IMR-90 (cell line): ENCODE measurements around the gene IGF1R. TPM values are rescaled to one million over a fixed set of nuclear protein-coding genes. Genes with fewer than 3 reads are reported as not detected.

Experiments
- ATAC-seq: fragments of 200-7000 bp; cut with Tn5 transposase; 2 replicates; pipeline ENCODE4 v1.9.1; 2020; ENCODE audit warnings: low read depth, mild to moderate bottlenecking, moderate library complexity
- BruUV-seq: library from RNA; stranded (reverse); fragments of 400-500 nt; replicated peaks from 2 replicates; lab custom pipeline; 2021; lab: Mats Ljungman, UMichigan
- CTCF ChIA-PET: fragments of 300-600 bp; formaldehyde crosslinking; extraction: SDS; loops from one replicate; lab custom pipeline; 2021; ENCODE audit warnings: antibody characterized with exemption; lab: Yijun Ruan, JAX
- POLR2A ChIA-PET: fragments of 300-600 bp; sonication (Branson Sonifier 250); formaldehyde crosslinking; loops from one replicate; lab custom pipeline; 2022; ENCODE audit warnings: antibody characterized with exemption; ENCODE audit not compliant: unreplicated experiment; lab: Charles Lee
- DNase-seq: peaks from one replicate; pipeline ENCODE4 v3.0.0; 2013
- H2AFZ ChIP-seq: replicated peaks from 2 replicates; pipeline ENCODE3; 2013; ENCODE audit warnings: low read length, mild to moderate bottlenecking; ENCODE audit not compliant: poor library complexity
- H2AK5ac ChIP-seq: 2 replicates; pipeline ENCODE4 v1.6.1; 2013; ENCODE audit warnings: low read depth, low read length, inconsistent platforms
- H2AK9ac ChIP-seq: replicated peaks from 2 replicates; pipeline ENCODE3; 2013; ENCODE audit warnings: mild to moderate bottlenecking, low read depth, low read length, moderate library complexity; ENCODE audit not compliant: poor library complexity
- H2BK120ac ChIP-seq: 2 replicates; pipeline ENCODE4 v1.6.1; 2013; ENCODE audit warnings: low read depth, low read length, inconsistent platforms
- H2BK15ac ChIP-seq: 3 replicates; pipeline ENCODE4 v1.6.1; 2013; ENCODE audit warnings: low read depth, low read length, inconsistent platforms
- H2BK20ac ChIP-seq: 2 replicates; pipeline ENCODE4 v1.6.1; 2013; ENCODE audit warnings: low read depth, mild to moderate bottlenecking, inconsistent platforms, low read length, moderate library complexity
- H2BK5ac ChIP-seq: 2 replicates; pipeline ENCODE4 v1.6.1; 2013; ENCODE audit warnings: mild to moderate bottlenecking, low read depth, low read length, inconsistent platforms; ENCODE audit not compliant: poor library complexity, severe bottlenecking
- H3K14ac ChIP-seq: replicated peaks from 2 replicates; pipeline ENCODE4 v1.6.1; 2013; ENCODE audit warnings: low read depth, low read length, inconsistent platforms
- H3K18ac ChIP-seq: 2 replicates; pipeline ENCODE4 v1.6.1; 2013; ENCODE audit warnings: low read depth, low read length, control low read depth
- H3K23ac ChIP-seq: 2 replicates; pipeline ENCODE4 v1.6.1; 2013; ENCODE audit warnings: low read depth, low read length, inconsistent platforms
- H3K27ac ChIP-seq: 2 replicates; pipeline ENCODE4 v1.5.1; 2013; ENCODE audit warnings: mild to moderate bottlenecking, control low read depth, low read length; ENCODE audit not compliant: insufficient read depth
- H3K27me3 ChIP-seq: 2 replicates; pipeline ENCODE4 v1.6.1; 2013; ENCODE audit warnings: low read length; ENCODE audit not compliant: control insufficient read depth, insufficient read depth
- H3K36me3 ChIP-seq: 2 replicates; pipeline ENCODE4 v1.6.1; 2013; ENCODE audit warnings: low read length, mixed read lengths; ENCODE audit not compliant: control insufficient read depth, insufficient read depth
- H3K4ac ChIP-seq: 2 replicates; pipeline ENCODE4 v1.6.1; 2013; ENCODE audit warnings: low read depth, low read length, inconsistent platforms
- H3K4me1 ChIP-seq: 2 replicates; pipeline ENCODE4 v1.6.1; 2013; ENCODE audit warnings: low read length, mixed read lengths; ENCODE audit not compliant: control insufficient read depth, insufficient read depth
- H3K4me2 ChIP-seq: 2 replicates; pipeline ENCODE4 v1.6.1; 2013; ENCODE audit warnings: low read depth, mild to moderate bottlenecking, control low read depth, low read length, moderate library complexity
- H3K4me3 ChIP-seq: 2 replicates; pipeline ENCODE4 v1.5.1; 2013; ENCODE audit warnings: low read depth, mild to moderate bottlenecking, control low read depth, low read length, moderate library complexity; ENCODE audit not compliant: insufficient read depth
- H3K56ac ChIP-seq: 2 replicates; pipeline ENCODE4 v1.6.1; 2013; ENCODE audit warnings: low read length, inconsistent platforms; ENCODE audit not compliant: insufficient read depth; ENCODE audit errors: extremely low read depth
- H3K79me1 ChIP-seq, 2 experiments: 2 replicates each; pipeline ENCODE4 v1.6.1; 2013; ENCODE audit warnings: low read length in 2 of 2, inconsistent platforms in 1 of 2, low read depth in 1 of 2
- H3K9ac ChIP-seq: 2 replicates; pipeline ENCODE4 v1.6.1; 2013; ENCODE audit warnings: low read depth, low read length, control low read depth
- H3K9me1 ChIP-seq: 2 replicates; pipeline ENCODE4 v1.6.1; 2013; ENCODE audit warnings: low read length, inconsistent platforms; ENCODE audit not compliant: insufficient read depth
- H3K9me3 ChIP-seq: 2 replicates; pipeline ENCODE4 v1.6.1; 2013; ENCODE audit warnings: low read length; ENCODE audit not compliant: control insufficient read depth, insufficient read depth
- H4K20me1 ChIP-seq: 2 replicates; pipeline ENCODE4 v1.6.1; 2013; ENCODE audit warnings: low read length, inconsistent platforms; ENCODE audit not compliant: insufficient read depth
- H4K5ac ChIP-seq: 2 replicates; pipeline ENCODE4 v1.6.1; 2013; ENCODE audit warnings: mild to moderate bottlenecking, low read depth, low read length, control low read depth
- H4K8ac ChIP-seq, 2 experiments: 2 replicates each; pipeline ENCODE4 v1.6.1; 2013; ENCODE audit warnings: low read depth in 2 of 2, low read length in 2 of 2, control low read depth in 1 of 2, inconsistent platforms in 1 of 2
- H4K91ac ChIP-seq: 2 replicates; pipeline ENCODE4 v1.6.1; 2013; ENCODE audit warnings: low read depth, low read length, inconsistent platforms; ENCODE audit not compliant: insufficient read depth
- BHLHE40 ChIP-seq: fragments of 150-350 bp; IDR thresholded peaks from 2 replicates; pipeline ENCODE4 v1.6.1; 2016; ENCODE audit warnings: mild to moderate bottlenecking, low read depth, low read length
- CEBPB ChIP-seq: IDR thresholded peaks from 2 replicates; pipeline ENCODE4 v1.6.1; 2012; ENCODE audit warnings: low read depth, low read length, improper control_type of control experiment
- CTCF ChIP-seq: conservative IDR thresholded peaks from 2 replicates; pipeline ENCODE4 v1.5.1; 2012; ENCODE audit warnings: mild to moderate bottlenecking, low read depth, low read length, improper control_type of control experiment
- MAFK ChIP-seq: IDR thresholded peaks from 2 replicates; pipeline ENCODE4 v1.6.1; 2012; ENCODE audit warnings: low read depth, low read length, improper control_type of control experiment
- MXI1 ChIP-seq: IDR thresholded peaks from 2 replicates; pipeline ENCODE4 v1.6.1; 2012; ENCODE audit warnings: low read depth, mild to moderate bottlenecking, low read length, moderate library complexity, borderline replicate concordance
- NFE2L2 ChIP-seq: fragments of 150-350 bp; IDR thresholded peaks from 2 replicates; pipeline ENCODE4 v1.6.1; 2016; ENCODE audit warnings: low read depth, mild to moderate bottlenecking, low read length
- RFX5 ChIP-seq: IDR thresholded peaks from 2 replicates; pipeline ENCODE4 v1.8.0; 2012; ENCODE audit warnings: low read depth, mild to moderate bottlenecking, low read length, moderate library complexity
- SMC3 ChIP-seq: fragments of 150-350 bp; IDR thresholded peaks from 2 replicates; pipeline ENCODE4 v1.6.1; 2016; ENCODE audit warnings: low read depth, mild to moderate bottlenecking, antibody characterized with exemption, low read length, moderate library complexity
- WGBS, 2 experiments: methylation state at CpG; one replicate each; pipeline versions ENCODE4 v1.1.5 to v1.1.7; 2013; ENCODE audit warnings: missing lambda C conversion rate in 2 of 2; ENCODE audit not compliant: insufficient read length in 1 of 2; ENCODE audit errors: extremely low coverage in 2 of 2; 5-methylcytosine and 5-hydroxymethylcytosine counted together
- dilution Hi-C: fragments of 300-500 bp; cut with HindIII; formaldehyde crosslinking; loops from one replicate; pipeline ENCODE4 v1.14.3; 2018; ENCODE audit warnings: low sequenced_read_pairs; ENCODE audit not compliant: unreplicated experiment
- in situ Hi-C: fragments of 300-500 bp; cut with MboI; formaldehyde crosslinking; loops from 3 replicates; pipeline ENCODE4 v1.14.3; 2019; ENCODE audit warnings: low sequenced_read_pairs, inconsistent platforms, mixed read lengths
- intact Hi-C: fragments of 100-400 bp; cut with micrococcal nuclease; formaldehyde crosslinking; loops from 2 replicates; pipeline ENCODE4 v1.10.0; 2022
- polyA plus RNA-seq, 3 experiments: library from polyadenylated mRNA; depleted of rRNA; stranded (reverse); fragments of >200 nt; gene quantifications; 2 replicates each; pipeline ENCODE4 v1.2.3, GENCODE V29; 2012; ENCODE audit warnings: low replicate concordance in 1 of 3
- total RNA-seq: library from RNA; depleted of rRNA; stranded (reverse); fragments of >200 nt; gene quantifications from 2 replicates; pipeline ENCODE4 v1.2.3, GENCODE V29; 2012

IGF1R gene
- total and polyA plus RNA-seq, 2 of the 4 experiments (the other 2 are of a cell fraction): 24.0 to 24.9 TPM

GRCh38 chr15:98855067-98855814, 206.9 kb downstream of the IGF1R start:
- Histone ChIP-seq H2AK5ac (peak overlapping the region; percentile 99), H2AK9ac (peak overlapping the region; percentile 60), H3K36me3 (no peaks in the 10 kb centered on the region), H3K4me3 (no peak overlapping the region), H3K9me3 (no peaks in the 10 kb centered on the region), H2BK120ac (peak overlapping the region; percentile 95), H2BK5ac (peak overlapping the region; percentile 87), H4K8ac (peak overlapping the region; percentile 63 to 86), H4K20me1 (peaks cover 30% of the 10 kb centered on the region), H4K91ac (peak overlapping the region; percentile 93), H3K79me1 (peaks cover 23 to 83% of the 10 kb centered on the region in 2 experiments), H3K4me2 (no peak overlapping the region), H3K4ac (peak overlapping the region; percentile 96), H3K27ac (peak overlapping the region; percentile 97), H3K56ac (peak overlapping the region; percentile 90; the same call in 1 of the 2 replicates), H3K23ac (peak overlapping the region; percentile 96), H3K4me1 (peaks cover 46% of the 10 kb centered on the region), H3K27me3 (no peaks in the 10 kb centered on the region), H2BK20ac (peak overlapping the region; percentile 94), H3K9me1 (peaks cover 19% of the 10 kb centered on the region), H3K18ac (peak overlapping the region; percentile 92), H3K14ac (peak overlapping the region; percentile 96), H3K9ac (peak overlapping the region; percentile 60), H2BK15ac (peak overlapping the region; percentile 85; the same call in 2 of the 3 replicates), H2AFZ (peak overlapping the region; percentile 36), H4K5ac (peak overlapping the region; percentile 85)
- no TSS peak for BruUV-seq
- in situ Hi-C loops (no loop called here), dilution Hi-C loops (no loop called here), intact Hi-C loops (no loop called here)
- ChIA-PET CTCF (interaction anchor here (1.0 kb wide), 1 partner anchor 26 kb away, joined by 3 read pairs; no protein-coding TSS in a partner anchor), POLR2A (no interaction called here)
- ATAC-seq (no peak), DNase-seq (no peak)
- TF ChIP-seq RFX5 (no peak), CEBPB (no peak), BHLHE40 (no peak), SMC3 (no peak), NFE2L2 (no peak), MAFK (no peak), MXI1 (no peak), CTCF (no peak)
- WGBS, 2 experiments: no CpG with 5 or more reads among the region's 10 CpGs
